Neutrophil (primary cell): ENCODE results near the gene SESTD1.
"Not testable (repeated sequence)": the region's sequence is repeated elsewhere in the genome, so short reads cannot be mapped to it uniquely, and the experiment has no call there.

ENCODE experiments used
- H3K27ac ChIP-seq: fragments of 200-600 bp; sonication (generic); 2 replicates; pipeline ENCODE4 v1.5.1; 2016; ENCODE audit warnings: mild to moderate bottlenecking, moderate library complexity
- H3K27me3 ChIP-seq: fragments of 200-600 bp; sonication (generic); 2 replicates; pipeline ENCODE4 v1.6.0; 2016; ENCODE audit warnings: mild to moderate bottlenecking
- H3K36me3 ChIP-seq: fragments of 200-600 bp; sonication (generic); 2 replicates; pipeline ENCODE4 v1.5.1; 2017
- H3K4me1 ChIP-seq, 2 experiments: fragments of 200-600 bp in 1 of 2; sonication (generic) in 1 of 2; 1 replicate in 1 of 2; 2 replicates in 1 of 2; pipeline versions ENCODE4 v1.5.1 to v1.6.1; 2013 to 2016; ENCODE audit warnings: low read depth in 1 of 2, low read length in 1 of 2, mild to moderate bottlenecking in 1 of 2, moderate library complexity in 1 of 2; ENCODE audit not compliant: control insufficient read depth in 1 of 2, insufficient read depth in 1 of 2
- H3K4me3 ChIP-seq, 2 experiments: fragments of 200-600 bp in 1 of 2; sonication (generic) in 1 of 2; 1 replicate in 1 of 2; 2 replicates in 1 of 2; pipeline ENCODE4 v1.5.1; 2013 to 2016; ENCODE audit warnings: low read depth in 1 of 2, low read length in 1 of 2, mild to moderate bottlenecking in 1 of 2, moderate library complexity in 1 of 2
- H3K9me3 ChIP-seq: fragments of 200-600 bp; sonication (generic); 2 replicates; pipeline ENCODE4 v1.5.1; 2016
- CTCF ChIP-seq: fragments of 200-600 bp; sonication (generic); IDR thresholded peaks from 2 replicates; pipeline ENCODE4 v1.5.1; 2016; ENCODE audit warnings: antibody characterized with exemption

SESTD1 gene

GRCh38 chr2:179070895-179071294 is 193.7 kb downstream of the SESTD1 start:
- Histone ChIP-seq H3K9me3 (no peaks in the 10 kb centered on the region), H3K36me3 (no peaks in the 10 kb centered on the region), H3K4me3 (no peak overlapping the region), H3K27ac (no peak overlapping the region), H3K27me3 (no peaks in the 10 kb centered on the region), H3K4me1 (no peaks in the 10 kb centered on the region)
- no peak for TF ChIP-seq CTCF

- H3K9me3 ChIP-seq = no peaks in the 10 kb centered on the region
- no peaks in the 10 kb centered on the region for H3K4me1 ChIP-seq
- H3K27ac ChIP-seq = no peak overlapping the region
- no peaks in the 10 kb centered on the region for H3K27me3 ChIP-seq
- no peak overlapping the region for H3K4me3 ChIP-seq
- TF ChIP-seq CTCF = no peak
- no peaks in the 10 kb centered on the region for H3K36me3 ChIP-seq
Observed at GRCh38 chr2:179069685-179070084, 194.9 kb downstream of the SESTD1 start.

GRCh38 chr2:179068991-179069643 is 195.5 kb downstream of the SESTD1 start:
- H3K36me3 ChIP-seq = no peaks in the 10 kb centered on the region
- no peaks in the 10 kb centered on the region for H3K9me3 ChIP-seq
- no peak overlapping the region for H3K4me3 ChIP-seq
- no peak overlapping the region for H3K27ac ChIP-seq
- H3K27me3 ChIP-seq = no peaks in the 10 kb centered on the region
- TF ChIP-seq CTCF = no peak
- no peaks in the 10 kb centered on the region for H3K4me1 ChIP-seq

- H3K4me3 ChIP-seq = no peak overlapping the region
- no peaks in the 10 kb centered on the region for H3K27me3 ChIP-seq
- no peaks in the 10 kb centered on the region for H3K36me3 ChIP-seq
- H3K27ac ChIP-seq = no peak overlapping the region
- TF ChIP-seq CTCF = no peak
- H3K9me3 ChIP-seq = no peaks in the 10 kb centered on the region
- H3K4me1 ChIP-seq = no peaks in the 10 kb centered on the region
Observed at GRCh38 chr2:179059026-179059700, 205.5 kb downstream of the SESTD1 start.

DNA sequence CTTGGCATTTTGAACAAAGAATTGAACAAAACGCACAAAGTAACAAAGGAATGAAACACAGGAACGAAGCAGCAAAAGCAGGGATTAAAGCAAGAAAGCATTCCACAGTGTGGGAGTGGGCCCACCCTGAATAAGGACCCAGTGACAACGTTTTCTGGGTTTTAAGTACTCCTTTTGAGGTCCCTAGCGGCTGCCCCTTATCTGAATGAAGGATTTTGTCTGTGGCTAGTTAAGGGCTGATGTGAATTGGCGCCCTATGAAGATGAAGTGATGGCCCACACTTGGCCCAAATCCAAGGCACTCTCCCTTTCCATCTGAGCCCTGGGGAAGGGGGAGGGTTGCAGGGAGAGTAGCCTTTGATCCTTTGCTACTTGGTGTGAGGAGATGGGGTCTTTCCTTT is 206.9 kb downstream of the SESTD1 start:
- no peak overlapping the region for H3K27ac ChIP-seq
- H3K4me3 ChIP-seq = no peak overlapping the region
- no peak for TF ChIP-seq CTCF
- H3K27me3 ChIP-seq = no peaks in the 10 kb centered on the region
- no peaks in the 10 kb centered on the region for H3K4me1 ChIP-seq
- no peaks in the 10 kb centered on the region for H3K36me3 ChIP-seq
- H3K9me3 ChIP-seq = no peaks in the 10 kb centered on the region

DNA sequence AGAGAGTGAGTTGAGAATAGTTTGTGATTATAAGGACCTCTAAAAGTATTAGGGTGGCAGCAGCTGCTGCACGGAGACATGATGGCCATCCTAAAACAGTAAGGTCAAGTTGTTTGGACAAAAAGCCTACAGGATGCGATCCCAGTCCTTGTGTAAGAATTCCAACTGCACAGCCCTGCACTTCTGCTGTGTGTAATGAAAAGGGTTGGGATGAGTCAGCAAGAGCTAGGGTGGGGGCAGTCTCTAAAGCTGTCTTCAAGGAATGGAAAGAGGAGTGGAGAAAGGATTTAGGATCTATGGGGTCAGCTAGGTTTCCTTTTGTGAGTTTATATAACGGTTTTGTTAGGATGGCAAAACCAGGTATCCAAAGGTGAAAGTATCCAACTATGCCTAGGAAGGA is 211.1 kb downstream of the SESTD1 start:
- not testable (repeated sequence) for H3K4me3 ChIP-seq, H3K4me1 ChIP-seq, H3K36me3 ChIP-seq, H3K27ac ChIP-seq, H3K27me3 ChIP-seq, H3K9me3 ChIP-seq
